Prostate gland (tissue), 2 donors: ENCODE results near the gene RCHY1.
"Not testable (repeated sequence)": the region's sequence is repeated elsewhere in the genome, so short reads cannot be mapped to it uniquely, and the experiment has no call there.

Experiments
- POLR2A ChIP-seq: fragments of 450-650 bp; IDR thresholded peaks from one replicate; pipeline ENCODE4 v1.6.1; 2016; ENCODE audit warnings: antibody characterized with exemption, mild to moderate bottlenecking
- POLR2AphosphoS5 ChIP-seq: sonication (generic); formaldehyde crosslinking; IDR thresholded peaks from one replicate; pipeline ENCODE4 v1.6.1; 2017; ENCODE audit warnings: antibody characterized with exemption
- TF ChIP-seq, protein P1 (sequence below), 4 experiments: fragments of 200-600 bp in 2 of 4; fragments of 450-650 bp in 2 of 4; sonication (generic) in 2 of 4; IDR thresholded peaks; 1 replicate in 3 of 4; 2 replicates in 1 of 4; pipeline ENCODE4 v1.5.1; 2016 to 2019; ENCODE audit warnings: antibody characterized with exemption in 4 of 4, mild to moderate bottlenecking in 2 of 4, moderate library complexity in 2 of 4

DNA sequence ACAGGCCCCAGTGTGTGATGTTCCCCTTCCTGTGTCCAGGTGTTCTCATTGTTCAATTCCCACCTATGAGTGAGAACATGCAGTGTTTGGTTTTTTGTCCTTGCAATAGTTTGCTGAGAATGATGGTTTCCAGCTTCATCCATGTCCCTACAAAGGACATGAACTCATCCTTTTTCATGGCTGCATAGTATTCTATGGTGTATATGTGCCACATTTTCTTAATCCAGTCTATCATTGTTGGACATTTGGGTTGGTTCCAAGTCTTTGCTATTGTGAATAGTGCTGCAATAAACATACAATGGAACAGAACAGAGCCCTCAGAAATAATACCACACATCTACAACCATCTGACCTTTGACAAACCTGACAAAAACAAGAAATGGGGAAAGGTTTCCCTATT lies 19.7 kb upstream of the RCHY1 start:
- TF ChIP-seq, protein P1, sequence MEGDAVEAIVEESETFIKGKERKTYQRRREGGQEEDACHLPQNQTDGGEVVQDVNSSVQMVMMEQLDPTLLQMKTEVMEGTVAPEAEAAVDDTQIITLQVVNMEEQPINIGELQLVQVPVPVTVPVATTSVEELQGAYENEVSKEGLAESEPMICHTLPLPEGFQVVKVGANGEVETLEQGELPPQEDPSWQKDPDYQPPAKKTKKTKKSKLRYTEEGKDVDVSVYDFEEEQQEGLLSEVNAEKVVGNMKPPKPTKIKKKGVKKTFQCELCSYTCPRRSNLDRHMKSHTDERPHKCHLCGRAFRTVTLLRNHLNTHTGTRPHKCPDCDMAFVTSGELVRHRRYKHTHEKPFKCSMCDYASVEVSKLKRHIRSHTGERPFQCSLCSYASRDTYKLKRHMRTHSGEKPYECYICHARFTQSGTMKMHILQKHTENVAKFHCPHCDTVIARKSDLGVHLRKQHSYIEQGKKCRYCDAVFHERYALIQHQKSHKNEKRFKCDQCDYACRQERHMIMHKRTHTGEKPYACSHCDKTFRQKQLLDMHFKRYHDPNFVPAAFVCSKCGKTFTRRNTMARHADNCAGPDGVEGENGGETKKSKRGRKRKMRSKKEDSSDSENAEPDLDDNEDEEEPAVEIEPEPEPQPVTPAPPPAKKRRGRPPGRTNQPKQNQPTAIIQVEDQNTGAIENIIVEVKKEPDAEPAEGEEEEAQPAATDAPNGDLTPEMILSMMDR (IDR thresholded peaks at IDR 0.05): not testable (repeated sequence)
- not testable (repeated sequence) for TF ChIP-seq POLR2A, POLR2AphosphoS5
